SK-N-MC (cell line): ENCODE measurements around the gene MLST8.

Experiments
- DNase-seq: peaks from one replicate; pipeline ENCODE4 v3.0.0-alpha.2; 2011; ENCODE audit warnings: low read depth, low spot score
- H3K27ac ChIP-seq: fragments of 200-600 bp; sonication (generic); 2 replicates; pipeline ENCODE4 v1.5.1; 2016; ENCODE audit warnings: mixed run types
- H3K36me3 ChIP-seq: fragments of 200-600 bp; sonication (generic); 2 replicates; pipeline ENCODE4 v1.6.1; 2017; ENCODE audit warnings: antibody characterized with exemption, low read length, mixed read lengths; ENCODE audit not compliant: insufficient read depth
- H3K4me3 ChIP-seq: fragments of 200-600 bp; sonication (generic); 2 replicates; pipeline ENCODE4 v1.5.1; 2016
- H3K9ac ChIP-seq: fragments of 200-600 bp; sonication (generic); 2 replicates; pipeline ENCODE4 v1.8.0; 2017; ENCODE audit warnings: mixed run types, mixed read lengths; ENCODE audit not compliant: insufficient read length
- H3K9me3 ChIP-seq: fragments of 200-600 bp; sonication (generic); 2 replicates; pipeline ENCODE4 v1.6.1; 2017; ENCODE audit warnings: low read depth, mild to moderate bottlenecking, antibody characterized with exemption, low read length, moderate library complexity, mixed read lengths
- EZH2 ChIP-seq: fragments of 200-600 bp; sonication (generic); IDR thresholded peaks from one replicate; pipeline ENCODE4 v1.6.1; 2017; ENCODE audit warnings: antibody characterized with exemption
- FOXP2 ChIP-seq: optimal IDR thresholded peaks from 2 replicates; pipeline ENCODE3; 2011; ENCODE audit warnings: mild to moderate bottlenecking, moderate library complexity; ENCODE audit not compliant: insufficient read depth; ENCODE audit errors: extremely low read length, control extremely low read depth
- POLR2AphosphoS5 ChIP-seq: IDR thresholded peaks from 2 replicates; pipeline ENCODE4 v1.6.1; 2012; ENCODE audit warnings: mild to moderate bottlenecking, low read depth, low read length, borderline replicate concordance

The MLST8 gene

DNA sequence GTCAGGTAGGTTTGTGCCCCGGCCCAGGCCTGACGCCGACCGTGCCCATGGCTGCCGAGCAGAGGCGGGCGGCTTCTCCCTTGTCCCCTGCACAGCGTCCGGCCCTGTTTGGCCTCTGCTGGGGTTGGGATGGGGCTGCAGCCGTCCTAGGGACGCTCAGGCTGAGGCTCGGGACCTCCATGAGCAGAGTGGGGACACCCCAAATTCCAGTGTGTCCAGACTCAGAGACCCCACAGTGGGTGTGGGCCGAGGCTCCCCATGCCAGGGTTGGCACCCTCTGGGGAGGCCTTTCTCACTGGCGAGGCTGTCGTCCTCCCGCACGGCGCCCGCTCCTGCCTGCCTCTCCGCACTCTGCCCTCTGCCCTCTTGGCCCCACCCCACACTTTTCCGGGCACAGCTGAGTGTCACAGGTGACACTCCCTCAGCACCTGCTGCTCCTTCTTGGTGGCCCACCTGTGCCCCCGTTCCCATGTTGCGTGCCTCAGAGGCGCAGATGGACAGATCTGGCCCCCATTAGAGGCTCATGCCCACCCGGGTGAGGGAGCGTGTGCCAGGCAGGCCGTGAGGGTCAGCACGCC is 33.6 kb upstream of the MLST8 start:
- no peak for DNase-seq
- Histone ChIP-seq H3K9ac (no peak overlapping the region), H3K36me3 (peaks cover 19% of the 10 kb centered on the region; the same call in 1 of the 2 replicates), H3K27ac (no peak overlapping the region), H3K9me3 (no peaks in the 10 kb centered on the region), H3K4me3 (no peak overlapping the region)
- TF ChIP-seq FOXP2 (no peak), POLR2AphosphoS5 (no peak), EZH2 (no peak)

DNA sequence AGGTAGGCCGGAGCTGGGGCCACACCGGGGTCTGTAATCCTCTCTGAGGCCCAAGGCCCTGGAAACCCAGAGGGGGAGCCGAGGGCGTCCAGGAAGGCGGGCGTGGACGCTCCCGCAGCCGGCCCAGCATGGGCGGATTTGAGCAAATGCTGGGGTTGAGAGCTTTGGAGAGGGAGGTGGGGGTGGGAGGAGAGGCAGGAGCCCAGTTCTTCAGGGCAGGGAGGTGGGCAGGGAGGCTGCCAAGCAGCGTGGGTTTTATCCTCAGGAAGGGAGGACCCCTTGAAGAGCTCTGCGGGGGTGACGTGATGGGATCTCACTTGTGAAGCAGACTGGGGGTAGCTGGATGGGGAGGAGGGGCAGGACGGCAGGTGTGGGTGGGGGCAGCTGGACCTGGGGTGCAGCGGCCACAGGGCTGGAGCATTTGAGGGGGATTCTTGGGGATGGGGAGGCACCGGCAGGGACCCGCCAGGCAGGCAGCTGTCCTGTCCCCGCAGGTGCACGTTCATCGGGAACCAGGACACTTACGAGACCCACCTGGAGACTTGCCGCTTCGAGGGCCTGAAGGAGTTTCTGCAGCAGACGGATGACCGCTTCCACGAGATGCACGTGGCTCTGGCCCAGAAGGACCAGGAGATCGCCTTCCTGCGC is 32.4 kb upstream of the MLST8 start:
- Histone ChIP-seq H3K9me3 (no peaks in the 10 kb centered on the region), H3K27ac (no peak overlapping the region), H3K4me3 (no peak overlapping the region), H3K36me3 (peaks cover 18% of the 10 kb centered on the region; the same call in 1 of the 2 replicates), H3K9ac (no peak overlapping the region)
- DNase-seq: no peak
- no peak for TF ChIP-seq EZH2
- no peak for TF ChIP-seq POLR2AphosphoS5
- no peak for TF ChIP-seq FOXP2

DNA sequence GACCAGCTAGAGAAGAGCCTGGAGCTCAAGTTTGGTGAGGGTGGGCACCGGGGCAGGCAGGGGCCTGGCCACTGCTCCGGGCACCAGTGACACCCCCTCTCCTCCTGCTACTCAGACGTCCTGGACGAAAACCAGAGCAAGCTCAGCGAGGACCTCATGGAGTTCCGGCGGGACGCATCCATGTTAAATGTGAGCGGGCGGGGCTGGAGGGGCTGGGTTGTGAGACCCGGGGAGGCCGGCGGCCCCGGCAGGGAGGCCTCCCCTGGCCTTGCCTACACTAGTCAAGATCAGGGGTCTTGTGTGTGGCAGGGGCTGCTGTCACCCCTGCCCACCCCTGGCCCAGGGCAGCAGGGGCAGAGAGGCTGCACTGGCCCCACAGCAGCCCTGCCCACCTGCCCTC is 31.9 kb upstream of the MLST8 start:
- no peak overlapping the region for H3K27ac ChIP-seq
- peaks cover 13% of the 10 kb centered on the region; the same call in 1 of the 2 replicates for H3K36me3 ChIP-seq
- no peak overlapping the region for H3K4me3 ChIP-seq
- no peak for DNase-seq
- no peak for TF ChIP-seq POLR2AphosphoS5
- TF ChIP-seq EZH2: no peak
- no peak for TF ChIP-seq FOXP2
- H3K9me3 ChIP-seq: no peaks in the 10 kb centered on the region
- no peak overlapping the region for H3K9ac ChIP-seq

DNA sequence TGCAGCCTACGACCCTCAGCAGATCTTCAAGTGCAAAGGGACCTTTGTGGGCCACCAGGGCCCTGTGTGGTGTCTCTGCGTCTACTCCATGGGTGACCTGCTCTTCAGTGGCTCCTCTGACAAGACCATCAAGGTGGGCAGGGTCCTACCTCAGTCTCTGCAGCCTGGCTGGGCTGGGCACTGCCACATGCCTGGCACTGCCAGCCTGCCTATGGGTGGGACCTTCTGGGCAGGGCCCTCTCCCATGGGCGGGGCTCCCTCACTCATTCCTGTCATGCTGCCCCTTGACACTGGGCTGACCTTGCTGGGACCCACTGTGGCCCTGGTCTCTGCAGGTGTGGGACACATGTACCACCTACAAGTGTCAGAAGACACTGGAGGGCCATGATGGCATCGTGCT is 31.3 kb upstream of the MLST8 start:
- DNase-seq: no peak
- TF ChIP-seq FOXP2: no peak
- TF ChIP-seq EZH2: no peak
- TF ChIP-seq POLR2AphosphoS5: no peak
- Histone ChIP-seq H3K36me3 (peaks cover 13% of the 10 kb centered on the region; the same call in 1 of the 2 replicates), H3K9ac (no peak overlapping the region), H3K27ac (no peak overlapping the region), H3K9me3 (no peaks in the 10 kb centered on the region), H3K4me3 (no peak overlapping the region)

DNA sequence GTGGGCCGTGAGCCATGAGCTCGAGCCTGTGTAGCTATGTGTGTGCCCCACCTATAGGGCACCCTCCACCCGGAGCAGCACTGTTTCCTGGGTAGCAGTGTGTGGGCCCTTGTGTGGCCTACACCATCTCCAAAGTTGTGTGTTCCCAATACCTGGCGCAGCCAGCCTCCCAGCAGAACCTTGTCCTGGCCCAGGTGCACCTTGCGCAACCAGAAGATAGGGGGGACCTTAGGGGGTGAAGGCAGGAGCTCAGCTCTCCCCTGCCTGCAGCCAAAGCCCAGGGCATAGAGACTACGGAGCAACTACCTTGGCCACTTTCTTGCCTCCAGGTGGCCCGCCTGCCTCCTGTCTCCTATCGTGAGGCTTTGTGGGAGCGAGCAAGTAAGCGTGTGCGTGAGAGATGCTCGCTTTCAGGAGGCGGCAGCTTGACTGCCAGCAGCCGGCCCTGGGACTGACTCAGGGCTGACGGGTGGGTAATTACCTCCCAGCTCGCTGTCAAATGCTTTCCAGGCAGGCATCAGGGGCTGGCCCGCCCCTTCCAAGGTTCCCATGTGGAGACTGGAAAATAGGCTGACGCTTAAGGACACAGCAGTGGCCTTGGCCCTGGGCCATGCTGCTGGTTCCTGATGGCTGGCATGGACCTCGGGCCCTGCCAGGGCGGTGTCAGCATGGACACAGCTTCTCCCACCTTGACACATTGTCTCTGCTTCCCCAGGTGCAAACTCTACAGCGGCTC is 30.7 kb upstream of the MLST8 start:
- no peak for DNase-seq
- Histone ChIP-seq H3K9me3 (no peaks in the 10 kb centered on the region), H3K27ac (no peak overlapping the region), H3K9ac (no peak overlapping the region), H3K4me3 (no peak overlapping the region), H3K36me3 (peaks cover 13% of the 10 kb centered on the region; the same call in 1 of the 2 replicates)
- no peak for TF ChIP-seq FOXP2
- no peak for TF ChIP-seq POLR2AphosphoS5
- TF ChIP-seq EZH2: no peak

DNA sequence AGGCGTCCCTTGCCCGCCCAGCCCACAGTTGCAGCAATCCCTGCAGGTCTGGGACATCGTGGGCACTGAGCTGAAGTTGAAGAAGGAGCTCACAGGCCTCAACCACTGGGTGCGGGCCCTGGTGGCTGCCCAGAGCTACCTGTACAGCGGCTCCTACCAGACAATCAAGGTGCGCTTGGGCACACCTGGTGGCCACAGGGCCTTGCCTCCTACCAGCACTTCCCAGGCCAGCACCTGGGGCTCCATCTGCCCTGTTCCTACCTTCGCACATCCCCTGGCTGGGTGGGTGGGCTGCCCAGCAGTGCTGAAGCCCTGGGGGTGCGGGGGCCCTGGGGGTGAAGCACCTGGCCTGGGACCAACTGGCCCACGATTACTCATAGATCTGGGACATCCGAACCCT is 29.8 kb upstream of the MLST8 start:
- Histone ChIP-seq H3K9me3 (no peaks in the 10 kb centered on the region), H3K36me3 (peaks cover 13% of the 10 kb centered on the region; the same call in 1 of the 2 replicates), H3K4me3 (no peak overlapping the region), H3K9ac (no peak overlapping the region), H3K27ac (no peak overlapping the region)
- no peak for DNase-seq
- no peak for TF ChIP-seq EZH2

DNA sequence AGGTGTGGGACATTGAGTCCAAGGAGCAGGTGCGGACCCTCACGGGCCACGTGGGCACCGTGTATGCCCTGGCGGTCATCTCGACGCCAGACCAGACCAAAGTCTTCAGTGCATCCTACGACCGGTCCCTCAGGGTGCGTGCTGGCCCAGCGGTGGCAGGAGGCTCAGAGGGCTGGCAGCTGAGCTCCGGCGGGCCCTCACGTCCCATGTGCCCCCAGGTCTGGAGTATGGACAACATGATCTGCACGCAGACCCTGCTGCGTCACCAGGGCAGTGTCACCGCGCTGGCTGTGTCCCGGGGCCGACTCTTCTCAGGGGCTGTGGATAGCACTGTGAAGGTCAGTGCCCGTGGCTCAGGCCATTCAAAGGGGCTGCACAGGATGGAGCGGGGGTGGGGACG is 29.2 kb upstream of the MLST8 start:
- H3K27ac ChIP-seq: no peak overlapping the region
- H3K36me3 ChIP-seq: peaks cover 13% of the 10 kb centered on the region; the same call in 1 of the 2 replicates
- no peak for DNase-seq
- H3K9me3 ChIP-seq: no peaks in the 10 kb centered on the region
- TF ChIP-seq FOXP2: no peak
- no peak for TF ChIP-seq POLR2AphosphoS5
- TF ChIP-seq EZH2: no peak
- H3K4me3 ChIP-seq: no peak overlapping the region
- H3K9ac ChIP-seq: no peak overlapping the region

DNA sequence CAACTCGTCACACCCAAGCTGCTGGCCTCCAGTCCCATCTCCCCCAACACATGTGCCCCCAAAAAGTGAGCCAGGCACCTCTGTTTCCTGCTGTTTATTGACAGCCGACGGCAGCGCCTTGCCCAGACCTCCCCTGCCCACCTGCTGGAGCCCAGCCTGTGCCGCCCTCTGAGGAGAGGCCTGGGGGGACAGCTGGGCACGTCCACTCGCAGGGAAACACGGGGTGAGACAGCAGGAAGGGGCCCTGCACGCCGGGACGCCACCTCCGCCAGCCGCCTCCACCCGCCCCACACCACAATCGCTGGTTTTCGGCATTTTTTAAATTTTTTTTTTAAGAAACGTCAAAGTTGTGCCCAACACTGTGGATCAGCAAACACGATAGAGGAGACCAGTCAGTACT is 28.2 kb upstream of the MLST8 start:
- no peak overlapping the region for H3K4me3 ChIP-seq
- H3K9ac ChIP-seq: no peak overlapping the region
- no peak for TF ChIP-seq EZH2
- TF ChIP-seq FOXP2: no peak
- no peak for TF ChIP-seq POLR2AphosphoS5
- no peaks in the 10 kb centered on the region for H3K9me3 ChIP-seq
- DNase-seq: no peak
- peaks cover 13% of the 10 kb centered on the region; the same call in 1 of the 2 replicates for H3K36me3 ChIP-seq
- H3K27ac ChIP-seq: no peak overlapping the region

DNA sequence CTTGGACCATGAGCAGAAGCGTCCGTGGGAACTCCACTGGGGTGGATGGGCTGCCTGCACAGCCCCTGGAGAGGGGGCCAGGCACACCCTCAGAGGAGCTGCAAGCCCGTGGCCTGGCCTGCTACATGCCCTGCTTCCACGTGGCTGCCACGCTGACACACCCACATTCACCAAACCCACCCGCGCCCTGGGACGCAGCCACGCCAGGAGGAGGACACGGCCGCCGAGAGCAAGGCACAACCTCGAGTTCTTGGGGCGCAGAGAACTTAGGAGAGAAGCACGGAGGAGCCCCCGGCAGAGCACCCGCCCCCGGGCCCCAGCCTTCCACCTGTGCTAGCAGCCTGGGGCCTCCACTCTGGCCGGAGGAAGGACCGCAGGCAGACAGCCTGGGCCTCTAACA is 27.7 kb upstream of the MLST8 start:
- TF ChIP-seq POLR2AphosphoS5: no peak
- TF ChIP-seq FOXP2: no peak
- H3K9ac ChIP-seq: no peak overlapping the region
- no peak for DNase-seq
- H3K9me3 ChIP-seq: no peaks in the 10 kb centered on the region
- no peak overlapping the region for H3K4me3 ChIP-seq
- peaks cover 13% of the 10 kb centered on the region; the same call in 1 of the 2 replicates for H3K36me3 ChIP-seq
- H3K27ac ChIP-seq: no peak overlapping the region
